AG04449 (cell line): ENCODE results near the gene LDB2.
"Not testable (repeated sequence)": the region's sequence is repeated elsewhere in the genome, so short reads cannot be mapped to it uniquely, and the experiment has no call there.

ENCODE experiments used
- CTCF ChIA-PET: fragments of 350-600 bp; formaldehyde crosslinking; extraction: SDS; loops from one replicate; lab custom pipeline; 2021; ENCODE audit warnings: antibody characterized with exemption; lab: Yijun Ruan, JAX
- POLR2A ChIA-PET: fragments of 400-600, 350-600 bp; formaldehyde crosslinking; extraction: SDS; loops from one replicate; lab custom pipeline; 2020; ENCODE audit warnings: antibody characterized with exemption, inconsistent platforms; lab: Yijun Ruan, JAX
- DNase-seq: peaks from one replicate; pipeline ENCODE4 v3.0.0-alpha.2; 2010; ENCODE audit warnings: low read depth, low spot score
- H3K4me3 ChIP-seq: 2 replicates; pipeline ENCODE4 v1.5.1; 2011; ENCODE audit warnings: low read depth, mild to moderate bottlenecking, control low read depth, low read length
- CTCF ChIP-seq: IDR thresholded peaks from one replicate; pipeline ENCODE4 v1.5.1; 2011; ENCODE audit warnings: mild to moderate bottlenecking, moderate library complexity, low read length, control low read depth, inconsistent platforms; ENCODE audit not compliant: insufficient read depth; ENCODE audit errors: missing control alignments

Gene LDB2

GRCh38 chr4:16926214-16926613, 27.8 kb upstream of the LDB2 start:
- no peak for DNase-seq
- TF ChIP-seq CTCF, result no peak
- CTCF ChIA-PET, result interaction anchor here (1.0 to 2.0 kb wide), 3 partner anchors 10 to 14 kb away, joined by 3 to 10 read pairs (median 4); no protein-coding TSS in a partner anchor
- no peak overlapping the region for H3K4me3 ChIP-seq
- POLR2A ChIA-PET, result no interaction called here

- DNase-seq, H3K4me3 ChIP-seq, POLR2A ChIA-PET, CTCF ChIA-PET: not testable (repeated sequence)
These were observed 20.3 kb upstream of the LDB2 start for GRCh38 chr4:16918716-16919115.

- peak; percentile 50 for TF ChIP-seq CTCF
- no peak overlapping the region for H3K4me3 ChIP-seq
- ChIA-PET POLR2A (no interaction called here), CTCF (interaction anchor here (0.9 to 2.0 kb wide), 8 partner anchors 9 to 317 kb away, joined by 3 to 10 read pairs (median 4); no protein-coding TSS in a partner anchor)
- no peak for DNase-seq
These were observed 18.4 kb upstream of the LDB2 start for GRCh38 chr4:16916719-16917337.

GRCh38 chr4:16916031-16916430, 17.6 kb upstream of the LDB2 start:
- no peak overlapping the region for H3K4me3 ChIP-seq
- no peak for TF ChIP-seq CTCF
- DNase-seq, result no peak
- ChIA-PET CTCF (interaction anchor here (0.6 to 2.0 kb wide), 9 partner anchors 10 to 408 kb away, joined by 3 to 10 read pairs (median 3); no protein-coding TSS in a partner anchor), POLR2A (interaction anchor here (0.5 kb wide), 1 partner anchor 13 kb away, joined by 3 read pairs; no protein-coding TSS in a partner anchor)

- TF ChIP-seq CTCF, result peak; percentile 50
- ChIA-PET POLR2A (no interaction called here), CTCF (interaction anchor here (0.7 to 2.1 kb wide), 10 partner anchors 11 to 421 kb away, joined by 3 to 17 read pairs (median 4); no protein-coding TSS in a partner anchor)
- no peak for DNase-seq
- H3K4me3 ChIP-seq, result no peak overlapping the region
These were observed 15.8 kb upstream of the LDB2 start for GRCh38 chr4:16914208-16914607.

- ChIA-PET CTCF (interaction anchor here (0.8 to 2.1 kb wide), 4 partner anchors 10 to 423 kb away, joined by 3 to 9 read pairs (median 4); no protein-coding TSS in a partner anchor), POLR2A (no interaction called here)
- no peak overlapping the region for H3K4me3 ChIP-seq
- no peak for TF ChIP-seq CTCF
- DNase-seq, result no peak
These were observed 14.5 kb upstream of the LDB2 start for GRCh38 chr4:16912896-16913295.
